WTC11 (cell line): Measurements from ENCODE around the gene ITGA11. TPM values are rescaled to one million over a fixed set of nuclear protein-coding genes. Genes with fewer than 3 reads are reported as not detected.
A peak's percentile ranks its signal among the peaks of the same experiment; 100 is the strongest.

Source experiments
- ATAC-seq: fragments of 200-7000 bp; cut with Tn5 transposase; 2 replicates; pipeline ENCODE4 v1.10.0; 2021; ENCODE audit warnings: mild to moderate bottlenecking, moderate library complexity
- CTCF ChIA-PET: fragments of 300-600 bp; sonication (Branson Sonifier 250); formaldehyde crosslinking; loops from one replicate; lab custom pipeline; 2021; ENCODE audit warnings: antibody characterized with exemption; lab: Charles Lee
- POLR2A ChIA-PET: fragments of 350-600 bp; sonication (Branson Sonifier 250); formaldehyde crosslinking; loops from one replicate; lab custom pipeline; 2021; ENCODE audit warnings: antibody characterized with exemption; lab: Charles Lee
- DNase-seq: peaks from one replicate; pipeline ENCODE4 v3.0.0; 2021; ENCODE audit warnings: low spot score
- H3K27ac Mint-ChIP-seq: 2 replicates; pipeline ENCODE4 v1.8.0; 2021; ENCODE audit warnings: mixed read lengths
- H3K27me3 Mint-ChIP-seq: 2 replicates; pipeline ENCODE4 v1.8.0; 2021; ENCODE audit warnings: low read depth, mild to moderate bottlenecking, moderate library complexity, mixed read lengths
- H3K36me3 Mint-ChIP-seq: 2 replicates; pipeline ENCODE4 v1.8.0; 2021; ENCODE audit warnings: mixed read lengths
- H3K4me1 Mint-ChIP-seq: 2 replicates; pipeline ENCODE4 v1.8.0; 2022; ENCODE audit warnings: mixed read lengths
- H3K4me3 Mint-ChIP-seq: 2 replicates; pipeline ENCODE4 v1.8.0; 2021; ENCODE audit warnings: mild to moderate bottlenecking, moderate library complexity, mixed read lengths
- H3K9me3 Mint-ChIP-seq: 2 replicates; pipeline ENCODE4 v1.8.0; 2021; ENCODE audit warnings: mixed read lengths
- CTCF ChIP-seq: fragments of 200-600 bp; IDR thresholded peaks from 2 replicates; pipeline ENCODE4 v1.8.0; 2022; ENCODE audit warnings: antibody characterized with exemption
- ESRRA ChIP-seq: sonication (generic); formaldehyde crosslinking; IDR thresholded peaks from 2 replicates; pipeline ENCODE4 v1.8.1; 2022; ENCODE audit warnings: mild to moderate bottlenecking, missing genetic modification reagents, borderline replicate concordance
- FOXJ3 ChIP-seq: sonication (generic); formaldehyde crosslinking; IDR thresholded peaks from 2 replicates; pipeline ENCODE4 v1.9.0; 2021; ENCODE audit warnings: missing genetic modification reagents, mild to moderate bottlenecking, borderline replicate concordance
- HMGA2 ChIP-seq: fragments of 250-450 bp; sonication (Bioruptor Pico); IDR thresholded peaks from 2 replicates; pipeline ENCODE4 v1.4.0; 2021; ENCODE audit warnings: mild to moderate bottlenecking, moderate library complexity
- IRF2 ChIP-seq: sonication (generic); formaldehyde crosslinking; IDR thresholded peaks from 2 replicates; pipeline ENCODE4 v1.8.0; 2022; ENCODE audit warnings: low read depth, missing genetic modification reagents, borderline replicate concordance
- MXD4 ChIP-seq: fragments of 250-450 bp; sonication (Bioruptor Pico); IDR thresholded peaks from 2 replicates; pipeline ENCODE4 v1.8.0; 2021; ENCODE audit warnings: mild to moderate bottlenecking, moderate library complexity, borderline replicate concordance
- PRRX2 ChIP-seq: fragments of 250-450 bp; sonication (Bioruptor Pico); IDR thresholded peaks from 2 replicates; pipeline ENCODE4 v1.8.0; 2021; ENCODE audit warnings: mild to moderate bottlenecking
- STAT6 ChIP-seq: sonication (generic); formaldehyde crosslinking; conservative IDR thresholded peaks from 2 replicates; pipeline ENCODE4 v1.8.1; 2023; ENCODE audit warnings: mild to moderate bottlenecking, low read depth, missing genetic modification reagents, moderate library complexity
- TEAD4 ChIP-seq: sonication (generic); formaldehyde crosslinking; IDR thresholded peaks from 2 replicates; pipeline ENCODE4 v1.8.0; 2022; ENCODE audit warnings: mild to moderate bottlenecking, missing genetic modification reagents
- ZBTB43 ChIP-seq: sonication (generic); formaldehyde crosslinking; IDR thresholded peaks from 2 replicates; pipeline ENCODE4 v1.8.1; 2023; ENCODE audit warnings: mild to moderate bottlenecking, missing genetic modification reagents
- ZNF281 ChIP-seq: sonication (generic); formaldehyde crosslinking; IDR thresholded peaks from 2 replicates; pipeline ENCODE4 v1.8.0; 2023; ENCODE audit warnings: mild to moderate bottlenecking, missing genetic modification reagents
- ZNF532 ChIP-seq: fragments of 250-450 bp; sonication (Bioruptor Pico); IDR thresholded peaks from 2 replicates; pipeline ENCODE4 v1.9.0; 2021; ENCODE audit warnings: mild to moderate bottlenecking, borderline replicate concordance
- total RNA-seq: library from RNA; stranded (reverse); gene quantifications from 3 replicates; pipeline ENCODE4 v1.2.3, GENCODE V29; 2021
- TF ChIP-seq, protein P1 (sequence below): sonication (generic); formaldehyde crosslinking; IDR thresholded peaks from 2 replicates; pipeline ENCODE4 v1.8.0; 2022; ENCODE audit warnings: mild to moderate bottlenecking, missing genetic modification reagents

Gene ITGA11
- total RNA-seq, 1 experiment from 2014 or later: 0.15 TPM

GRCh38 chr15:68272721-68273271, 159.2 kb downstream of the ITGA11 start:
- ChIA-PET CTCF (interaction anchor here (1.2 to 2.5 kb wide), 2 partner anchors 20 to 32 kb away, joined by 3 to 12 read pairs; no protein-coding TSS in a partner anchor), POLR2A (no interaction called here)
- Mint-ChIP-seq H3K36me3 (no peaks in the 10 kb centered on the region), H3K9me3 (no peaks in the 10 kb centered on the region), H3K27me3 (no peaks in the 10 kb centered on the region), H3K27ac (no peak overlapping the region), H3K4me3 (no peak overlapping the region), H3K4me1 (peaks cover 30% of the 10 kb centered on the region)
- no peak for DNase-seq
- ATAC-seq: no peak
- TF ChIP-seq PRRX2 (CRISPR knock-in tag) (no peak), ESRRA (CRISPR knock-in tag) (no peak), HMGA2 (CRISPR knock-in tag) (no peak), FOXJ3 (CRISPR knock-in tag) (no peak), ZNF281 (CRISPR knock-in tag) (no peak), STAT6 (CRISPR knock-in tag) (no peak)

DNA sequence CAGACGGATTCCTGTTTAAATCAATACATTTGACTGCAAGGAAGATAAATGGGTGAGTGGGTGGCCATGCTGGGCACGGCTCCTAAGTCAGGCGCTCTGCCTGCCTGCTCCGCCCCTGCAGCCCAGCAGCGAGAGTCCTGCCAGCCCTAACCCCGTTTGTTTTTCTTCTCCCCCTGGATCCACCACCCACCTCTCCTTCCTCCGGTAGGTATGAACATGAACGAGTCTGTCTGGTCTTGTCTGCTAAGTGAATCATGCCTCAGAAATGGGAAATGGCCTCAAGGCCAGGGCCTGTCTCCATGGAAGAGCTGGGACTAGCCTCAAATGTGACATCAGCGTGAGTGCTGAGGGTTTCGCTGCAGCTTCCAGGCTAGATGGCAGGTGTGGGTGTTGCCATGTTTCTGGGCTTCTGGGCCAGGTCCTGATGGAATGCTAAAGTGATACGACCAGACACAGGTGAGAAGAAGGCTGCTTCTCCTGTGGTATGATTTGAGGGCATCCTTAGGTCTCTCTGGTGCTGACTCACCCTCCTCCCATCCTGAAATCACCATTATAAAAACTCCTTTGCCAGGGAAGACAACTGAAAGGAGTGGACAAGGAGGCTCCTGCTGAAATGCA, 160.0 kb downstream of the ITGA11 start:
- no peaks in the 10 kb centered on the region for H3K27me3 Mint-ChIP-seq
- ChIA-PET CTCF (interaction anchor here (0.6 to 2.5 kb wide), 3 partner anchors 19 to 1774 kb away, joined by 3 to 12 read pairs (median 3); no protein-coding TSS in a partner anchor), POLR2A (no interaction called here)
- peak overlapping the region; percentile 67; the same call in 1 of the 2 replicates for H3K27ac Mint-ChIP-seq
- peaks cover 27% of the 10 kb centered on the region for H3K4me1 Mint-ChIP-seq
- H3K9me3 Mint-ChIP-seq: no peaks in the 10 kb centered on the region
- no peak for DNase-seq
- H3K36me3 Mint-ChIP-seq: no peaks in the 10 kb centered on the region
- ATAC-seq: peak; percentile 78
- peak overlapping the region; percentile 29; the same call in 1 of the 2 replicates for H3K4me3 Mint-ChIP-seq
- no peak for TF ChIP-seq CTCF
- no peak for TF ChIP-seq MXD4
- TF ChIP-seq ZBTB43: no peak
- no peak for TF ChIP-seq TEAD4 (CRISPR knock-in tag)
- TF ChIP-seq IRF2 (CRISPR knock-in tag): no peak
- no peak for TF ChIP-seq ZNF532 (CRISPR knock-in tag)
- TF ChIP-seq ESRRA (CRISPR knock-in tag): no peak
- TF ChIP-seq, protein P1, sequence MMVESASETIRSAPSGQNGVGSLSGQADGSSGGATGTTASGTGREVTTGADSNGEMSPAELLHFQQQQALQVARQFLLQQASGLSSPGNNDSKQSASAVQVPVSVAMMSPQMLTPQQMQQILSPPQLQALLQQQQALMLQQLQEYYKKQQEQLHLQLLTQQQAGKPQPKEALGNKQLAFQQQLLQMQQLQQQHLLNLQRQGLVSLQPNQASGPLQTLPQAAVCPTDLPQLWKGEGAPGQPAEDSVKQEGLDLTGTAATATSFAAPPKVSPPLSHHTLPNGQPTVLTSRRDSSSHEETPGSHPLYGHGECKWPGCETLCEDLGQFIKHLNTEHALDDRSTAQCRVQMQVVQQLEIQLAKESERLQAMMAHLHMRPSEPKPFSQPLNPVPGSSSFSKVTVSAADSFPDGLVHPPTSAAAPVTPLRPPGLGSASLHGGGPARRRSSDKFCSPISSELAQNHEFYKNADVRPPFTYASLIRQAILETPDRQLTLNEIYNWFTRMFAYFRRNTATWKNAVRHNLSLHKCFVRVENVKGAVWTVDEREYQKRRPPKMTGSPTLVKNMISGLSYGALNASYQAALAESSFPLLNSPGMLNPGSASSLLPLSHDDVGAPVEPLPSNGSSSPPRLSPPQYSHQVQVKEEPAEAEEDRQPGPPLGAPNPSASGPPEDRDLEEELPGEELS: no peak
